COLO668 (cell line): ENCODE measurements around the gene FMNL2.

Experiments
- DNase-seq: peaks from one replicate; lab custom pipeline; 2025; ENCODE audit not compliant: unreplicated experiment; lab: John Stamatoyannopoulos, UW

Gene FMNL2

DNA sequence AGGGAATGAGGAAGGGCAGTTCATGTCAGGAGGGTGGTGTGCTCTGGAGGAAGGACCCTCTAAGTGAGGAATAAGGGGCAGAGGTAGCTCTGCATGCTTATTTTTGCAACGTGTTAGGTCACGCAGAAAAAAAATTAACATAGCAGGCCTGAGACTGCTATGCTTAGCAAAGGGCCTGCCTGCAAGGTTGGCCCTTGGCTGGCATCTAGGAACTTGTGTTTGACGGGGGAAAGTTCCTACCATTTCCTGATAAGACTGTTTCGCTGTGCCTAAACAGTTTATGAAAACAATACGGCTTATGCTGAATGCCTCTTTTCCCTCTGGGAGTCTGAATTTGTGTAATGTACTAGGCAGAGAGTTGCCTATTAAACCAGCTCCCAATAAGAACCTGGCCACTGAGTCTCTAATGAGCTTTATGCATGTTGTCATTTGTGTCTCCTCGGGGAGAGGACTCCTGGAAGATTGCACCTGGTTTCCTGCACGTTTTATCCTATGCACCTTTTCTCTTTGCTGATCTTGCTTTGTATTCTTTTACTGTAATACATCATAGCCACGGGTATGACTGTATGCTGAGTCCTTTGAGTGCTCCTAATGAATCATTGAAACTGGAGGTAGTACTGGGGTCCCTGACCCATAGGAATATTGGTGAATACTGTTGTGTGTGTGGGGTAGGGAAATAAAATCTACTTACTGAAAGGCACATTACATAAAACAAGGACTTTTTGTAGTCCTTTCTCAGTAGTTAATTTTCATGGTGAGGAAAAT is 213.3 kb downstream of the FMNL2 start:
- no peak for DNase-seq

DNA sequence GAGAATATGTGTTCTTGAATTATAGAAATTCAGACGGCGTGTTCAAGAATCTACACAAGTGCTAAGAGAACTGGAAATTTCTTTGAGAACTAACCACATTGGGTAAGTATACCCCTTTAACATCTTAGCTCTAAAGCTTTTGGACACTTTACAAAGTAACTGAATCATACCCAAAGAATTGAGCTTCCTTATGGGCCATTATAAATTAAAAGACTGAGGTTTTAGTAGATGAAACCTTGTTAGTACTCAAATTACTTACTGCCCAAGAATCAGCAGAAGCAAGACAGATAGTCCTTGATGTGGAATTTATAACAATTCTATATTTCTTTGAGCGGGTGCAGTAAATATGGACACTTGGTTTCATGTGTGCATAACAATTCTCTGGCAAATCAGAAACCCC is 214.0 kb downstream of the FMNL2 start:
- no peak for DNase-seq

GRCh38 chr2:152549423-152549822 is 214.4 kb downstream of the FMNL2 start:
- no peak for DNase-seq

- DNase-seq: no peak
Observed at GRCh38 chr2:152550386-152550785, 215.4 kb downstream of the FMNL2 start.

- DNase-seq: no peak
Observed at GRCh38 chr2:152552888-152553287, 217.9 kb downstream of the FMNL2 start.

GRCh38 chr2:152553518-152553917 is 218.5 kb downstream of the FMNL2 start:
- no peak for DNase-seq

- DNase-seq: no peak
Observed at GRCh38 chr2:152555048-152555447, 220.1 kb downstream of the FMNL2 start.

DNA sequence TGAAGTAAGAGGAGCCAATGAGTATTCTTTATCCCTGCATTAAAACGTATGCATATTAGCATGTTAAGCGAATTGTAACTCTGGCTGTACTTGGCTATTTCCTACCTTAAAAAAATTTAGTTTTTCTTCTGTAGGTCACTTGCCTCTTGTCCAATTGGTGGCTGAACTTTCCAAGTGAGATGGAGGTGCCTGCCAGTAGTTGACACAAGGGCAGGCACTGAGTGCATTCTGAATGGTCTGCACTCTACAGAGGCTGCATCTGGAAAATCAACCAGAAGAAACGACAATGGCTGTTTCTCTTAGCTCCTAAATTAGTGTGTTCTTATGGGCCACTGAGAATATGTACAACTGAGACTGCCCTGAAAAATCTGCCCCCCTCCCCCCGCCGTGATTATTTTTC is 221.5 kb downstream of the FMNL2 start:
- DNase-seq: no peak

DNA sequence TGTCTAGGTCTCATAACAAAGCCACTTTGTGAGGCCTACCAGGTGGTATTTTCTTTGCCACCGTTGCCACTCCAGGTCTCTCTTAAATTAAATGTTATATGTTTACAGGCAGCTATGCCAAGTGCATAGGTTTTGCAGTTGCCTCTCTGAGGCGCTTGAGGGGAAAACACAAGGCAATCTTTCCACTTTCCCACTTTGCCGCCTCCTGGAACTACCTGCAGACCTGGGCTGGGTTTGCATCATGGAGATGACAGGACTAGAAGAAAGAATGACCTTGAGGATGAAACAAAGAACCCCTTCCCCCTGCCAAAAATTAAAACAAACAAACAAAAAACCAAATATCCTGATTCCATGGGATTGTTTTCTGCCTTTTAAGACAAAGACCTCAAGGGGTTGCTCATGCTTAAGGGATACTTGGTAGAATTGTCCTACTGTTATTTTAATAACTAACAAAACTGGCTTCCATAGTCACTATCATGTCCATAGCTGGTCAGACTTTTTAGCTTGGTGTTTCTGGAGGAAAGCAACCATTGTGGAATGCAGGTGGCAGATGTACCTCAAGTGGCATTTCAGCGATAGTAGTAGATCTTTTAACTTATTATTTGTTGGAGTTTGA is 222.4 kb downstream of the FMNL2 start:
- no peak for DNase-seq

GRCh38 chr2:152558158-152558984 is 223.4 kb downstream of the FMNL2 start:
- no peak for DNase-seq

DNA sequence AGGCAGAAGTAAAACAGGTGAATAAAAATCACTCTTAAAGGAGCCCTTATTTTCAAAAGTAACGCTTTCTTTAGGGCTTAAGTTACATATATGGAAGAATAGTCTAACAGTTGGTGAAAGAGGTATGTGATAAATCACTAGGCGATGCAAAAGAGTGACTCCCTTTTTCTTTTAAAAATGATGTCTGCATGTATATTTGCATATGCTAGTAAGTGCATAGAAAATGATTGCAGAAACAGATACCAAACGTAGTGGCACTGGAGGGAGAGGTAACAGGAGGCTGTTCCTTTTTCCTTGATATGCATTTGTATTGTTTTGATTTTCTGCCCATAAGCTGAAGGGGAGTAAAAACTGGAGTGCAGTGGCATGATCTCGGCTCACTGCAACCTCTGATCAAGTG is 224.0 kb downstream of the FMNL2 start:
- no peak for DNase-seq

- DNase-seq: no peak
Observed at GRCh38 chr2:152560166-152560565, 225.2 kb downstream of the FMNL2 start.

GRCh38 chr2:152560873-152561595 is 226.1 kb downstream of the FMNL2 start:
- no peak for DNase-seq

- no peak for DNase-seq
Observed at GRCh38 chr2:152562198-152562884, 227.4 kb downstream of the FMNL2 start.

GRCh38 chr2:152563764-152564163 is 228.8 kb downstream of the FMNL2 start:
- no peak for DNase-seq

- DNase-seq: no peak
Observed at GRCh38 chr2:152564754-152565551, 230.0 kb downstream of the FMNL2 start.

DNA sequence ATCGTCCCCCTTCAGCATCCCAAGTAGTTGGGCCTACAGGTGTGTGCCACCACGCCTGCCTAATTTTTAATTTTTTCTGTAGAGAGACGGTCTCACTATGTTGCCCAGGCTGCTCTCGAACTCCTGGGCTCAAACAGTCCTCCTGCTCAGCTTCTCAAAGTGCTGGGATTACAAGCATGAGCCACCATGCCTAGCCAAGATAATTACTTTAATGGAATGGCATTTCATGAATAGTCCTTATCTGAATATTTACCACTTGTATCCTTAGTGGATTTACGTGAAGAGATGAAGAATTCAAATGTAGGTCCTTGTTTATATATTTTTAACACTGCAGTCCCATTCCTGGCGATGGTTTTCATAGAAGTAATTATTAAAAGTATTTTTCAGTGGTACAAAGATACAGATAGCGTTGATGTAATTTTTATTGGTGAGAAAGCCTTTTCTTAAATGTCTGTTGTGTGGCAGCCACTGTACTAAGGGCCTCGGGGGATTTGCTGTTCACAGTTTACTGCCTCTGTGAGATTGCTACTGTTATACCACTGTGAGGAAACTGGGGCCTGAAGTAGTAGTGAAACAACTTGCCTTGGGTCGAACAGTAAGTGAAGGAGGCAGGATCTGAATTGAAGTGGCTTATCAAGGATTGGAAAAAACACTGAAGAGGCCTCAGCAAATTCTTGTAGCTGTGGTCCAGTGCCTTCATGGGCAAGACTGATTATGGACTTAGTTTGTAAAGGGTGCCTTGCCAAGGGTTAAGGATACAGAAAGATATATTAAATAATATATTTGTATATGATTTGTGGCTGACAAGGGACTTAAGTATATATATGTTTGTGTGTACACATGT is 231.1 kb downstream of the FMNL2 start:
- no peak for DNase-seq

- no peak for DNase-seq
Observed at GRCh38 chr2:152566728-152567069, 231.7 kb downstream of the FMNL2 start.

DNA sequence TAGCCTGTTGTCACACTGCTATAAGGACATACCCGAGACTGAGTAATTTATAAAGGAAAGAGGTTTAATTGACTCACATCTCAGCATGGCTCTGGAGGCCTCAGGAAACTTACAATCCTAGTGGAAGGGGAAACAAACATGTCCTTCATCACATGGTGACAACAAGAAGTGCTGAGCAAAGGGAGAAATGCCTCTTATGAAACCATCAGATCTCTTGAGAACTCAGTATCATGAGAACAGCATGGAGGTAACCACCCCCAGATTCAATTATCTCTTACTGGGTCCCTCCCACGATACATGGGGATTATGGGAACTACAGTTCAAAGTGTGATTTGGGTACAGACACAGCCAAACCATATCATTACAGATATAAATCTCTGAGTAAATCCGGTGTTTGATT is 233.6 kb downstream of the FMNL2 start:
- DNase-seq: no peak
